Keratinocyte (primary cell): ENCODE results near the gene LRRC7. TPM values are rescaled to one million over a fixed set of nuclear protein-coding genes. Genes with fewer than 3 reads are reported as not detected.

Source experiments
- DNase-seq: peaks from one replicate; pipeline ENCODE4 v3.0.0-alpha.2; 2011; ENCODE audit warnings: low read depth, missing footprints, low spot score
- FAIRE-seq: peaks from 2 replicates; lab custom pipeline; 2011; peaks lifted over from hg19 to GRCh38; lab: Jason Lieb, UNC
- H2AFZ ChIP-seq: 2 replicates; pipeline ENCODE4 v1.6.0; 2012; ENCODE audit warnings: low read length, control low read depth, inconsistent platforms; ENCODE audit not compliant: control insufficient read depth
- H3K27ac ChIP-seq: 2 replicates; pipeline ENCODE4 v1.5.1; 2011; ENCODE audit warnings: low read length; ENCODE audit not compliant: control insufficient read depth, insufficient read depth
- H3K27me3 ChIP-seq: 3 replicates; pipeline ENCODE4 v1.6.0; 2011; ENCODE audit warnings: low read length; ENCODE audit not compliant: control insufficient read depth, insufficient read depth; ENCODE audit errors: extremely low read depth
- H3K36me3 ChIP-seq, 2 experiments: 2 replicates in 1 of 2; 3 replicates in 1 of 2; pipeline ENCODE4 v1.5.1; 2011; ENCODE audit warnings: low read length in 2 of 2, mild to moderate bottlenecking in 1 of 2; ENCODE audit not compliant: control insufficient read depth in 2 of 2, insufficient read depth in 2 of 2; ENCODE audit errors: extremely low read depth in 1 of 2
- H3K4me1 ChIP-seq: 3 replicates; pipeline ENCODE4 v1.5.1; 2011; ENCODE audit warnings: low read length; ENCODE audit not compliant: control insufficient read depth, insufficient read depth; ENCODE audit errors: extremely low read depth
- H3K4me2 ChIP-seq: 3 replicates; pipeline ENCODE4 v1.6.0; 2011; ENCODE audit warnings: low read depth, low read length; ENCODE audit not compliant: control insufficient read depth, insufficient read depth; ENCODE audit errors: extremely low read depth
- H3K4me3 ChIP-seq, 3 experiments: fragments of 200-600 bp in 1 of 3; sonication (generic) in 1 of 3; 2 replicates in 2 of 3; 3 replicates in 1 of 3; pipeline ENCODE4 v1.5.1; 2011 to 2016; ENCODE audit warnings: low read length in 3 of 3, mild to moderate bottlenecking in 3 of 3, control low read depth in 2 of 3, inconsistent platforms in 1 of 3, low read depth in 1 of 3, mixed read lengths in 1 of 3, mixed run types in 1 of 3, moderate library complexity in 1 of 3; ENCODE audit not compliant: control insufficient read depth in 2 of 3, insufficient read depth in 2 of 3; ENCODE audit errors: extremely low read depth in 1 of 3
- H3K79me2 ChIP-seq: 2 replicates; pipeline ENCODE4 v1.6.0; 2012; ENCODE audit warnings: low read length; ENCODE audit not compliant: control insufficient read depth, insufficient read depth
- H3K9ac ChIP-seq: 3 replicates; pipeline ENCODE4 v1.6.0; 2011; ENCODE audit warnings: low read length; ENCODE audit not compliant: control insufficient read depth, insufficient read depth; ENCODE audit errors: extremely low read depth
- H3K9me1 ChIP-seq: 3 replicates; pipeline ENCODE4 v1.6.0; 2011; ENCODE audit warnings: low read length; ENCODE audit not compliant: control insufficient read depth, insufficient read depth; ENCODE audit errors: extremely low read depth
- H3K9me3 ChIP-seq: 2 replicates; pipeline ENCODE4 v1.5.1; 2012; ENCODE audit warnings: low read depth, low read length; ENCODE audit not compliant: control insufficient read depth
- H4K20me1 ChIP-seq: 3 replicates; pipeline ENCODE4 v1.6.0; 2011; ENCODE audit warnings: low read length; ENCODE audit not compliant: control insufficient read depth, insufficient read depth; ENCODE audit errors: extremely low read depth
- CTCF ChIP-seq, 3 experiments: IDR thresholded peaks in 1 of 3; conservative IDR thresholded peaks in 1 of 3; optimal IDR thresholded peaks in 1 of 3; 2 replicates in 2 of 3; 3 replicates in 1 of 3; pipeline versions ENCODE3 to v1.5.1; 2011; ENCODE audit warnings: low read length in 3 of 3, mild to moderate bottlenecking in 3 of 3, moderate library complexity in 2 of 3, control low read depth in 1 of 3, inconsistent platforms in 1 of 3; ENCODE audit not compliant: insufficient read depth in 2 of 3; ENCODE audit errors: extremely low read depth in 1 of 3
- EZH2 ChIP-seq: IDR thresholded peaks from one replicate; pipeline ENCODE4 v1.6.1; 2012; ENCODE audit warnings: inconsistent platforms, mild to moderate bottlenecking, low read length, moderate library complexity
- dilution Hi-C: fragments of 300-500 bp; cut with MboI; formaldehyde crosslinking; loops from one replicate; pipeline ENCODE4 v1.7.0; 2020; ENCODE audit warnings: low sequenced_read_pairs; ENCODE audit not compliant: extremely low pct_ligation_motif_present
- polyA plus RNA-seq, 5 experiments: library from polyadenylated mRNA; depleted of rRNA in 3 of 5; stranded (reverse) in 3 of 5; stranded (forward) in 1 of 5; unstranded in 1 of 5; fragments of >200 nt; gene quantifications; 1 replicate in 1 of 5; 2 replicates in 3 of 5; 3 replicates in 1 of 5; pipeline versions ENCODE4 v1.2.1 to v1.2.3, GENCODE V29; 2011 to 2012; ENCODE audit warnings: missing spikeins in 2 of 5, low read depth in 1 of 5, low replicate concordance in 1 of 5

The LRRC7 gene
- polyA plus RNA-seq, 1 donor (not counting 4 experiments of a cell fraction or from before 2014, with no cell fraction given), result 0.28 TPM

GRCh38 chr1:69861641-69862040 lies 293.9 kb downstream of the LRRC7 start:
- no peak for FAIRE-seq
- no peak overlapping the region for H2AFZ ChIP-seq
- dilution Hi-C loops, result no loop called here

GRCh38 chr1:69862906-69863305 lies 295.2 kb downstream of the LRRC7 start:
- Histone ChIP-seq H3K27me3 (no peaks in the 10 kb centered on the region), H3K27ac (no peak overlapping the region), H3K36me3 (no peaks in the 10 kb centered on the region), H3K79me2 (no peaks in the 10 kb centered on the region), H2AFZ (no peak overlapping the region), H3K4me3 (no peak overlapping the region), H4K20me1 (no peaks in the 10 kb centered on the region), H3K9me3 (no peaks in the 10 kb centered on the region), H3K9me1 (no peaks in the 10 kb centered on the region), H3K4me2 (no peak overlapping the region), H3K9ac (no peak overlapping the region), H3K4me1 (no peaks in the 10 kb centered on the region)
- FAIRE-seq (no peak), DNase-seq (no peak)
- TF ChIP-seq EZH2, result no peak
- TF ChIP-seq CTCF (optimal IDR thresholded peaks at IDR 0.05 in 1 of 3, IDR thresholded peaks at IDR 0.05 in 1 of 3, conservative IDR thresholded peaks at IDR 0.05 in 1 of 3; ENCODE audit: extremely low read depth in 1 of 3, insufficient read depth in 2 of 3, low read length in 3 of 3), result no peak
- dilution Hi-C loops, result no loop called here

More at GRCh38 chr1:69861641-69862040, 293.9 kb downstream of the LRRC7 start:
- Histone ChIP-seq H3K27ac (no peak overlapping the region), H3K27me3 (no peaks in the 10 kb centered on the region), H3K9me3 (no peaks in the 10 kb centered on the region), H3K4me3 (no peak overlapping the region), H3K79me2 (no peaks in the 10 kb centered on the region), H3K9me1 (no peaks in the 10 kb centered on the region), H3K36me3 (no peaks in the 10 kb centered on the region), H3K4me1 (no peaks in the 10 kb centered on the region), H3K4me2 (no peak overlapping the region), H3K9ac (no peak overlapping the region), H4K20me1 (no peaks in the 10 kb centered on the region)
- TF ChIP-seq EZH2 (no peak), CTCF (optimal IDR thresholded peaks at IDR 0.05 in 1 of 3, IDR thresholded peaks at IDR 0.05 in 1 of 3, conservative IDR thresholded peaks at IDR 0.05 in 1 of 3; ENCODE audit: extremely low read depth in 1 of 3, insufficient read depth in 2 of 3, low read length in 3 of 3) (no peak)
- DNase-seq, result no peak
